K562 (cell line): ENCODE data around the gene MET. TPM values are rescaled to one million over a fixed set of nuclear protein-coding genes. Genes with fewer than 3 reads are reported as not detected.

Experiments
- ATAC-seq: fragments of 200-7000 bp; cut with Tn5 transposase; 3 replicates; pipeline ENCODE4 v1.9.1; 2020; ENCODE audit warnings: moderate library complexity
- BruUV-seq: library from RNA; stranded (reverse); fragments of 400-500 nt; replicated peaks from 2 replicates; lab custom pipeline; 2021; lab: Mats Ljungman, UMichigan
- CTCF ChIA-PET: fragments of 300-600 bp; formaldehyde crosslinking; extraction: SDS; loops from one replicate; lab custom pipeline; 2021; ENCODE audit warnings: low intra/inter-chr PET ratio; lab: Yijun Ruan, JAX
- POLR2A ChIA-PET: fragments of 300-600, 350-650 bp; sonication (Branson Sonifier 250); formaldehyde crosslinking; extraction: SDS; loops from one replicate; lab custom pipeline; 2021; ENCODE audit warnings: antibody characterized with exemption, inconsistent platforms; lab: Yijun Ruan, JAX
- DNase-seq, 4 experiments: peaks; one replicate each; pipeline versions ENCODE4 v3.0.0 to v3.0.0-alpha.2; 2011 to 2018; ENCODE audit warnings: low spot score in 3 of 4, mixed read lengths in 3 of 4; ENCODE audit errors: extremely low read depth in 1 of 4
- FAIRE-seq: peaks from 2 replicates; lab custom pipeline; 2011; peaks lifted over from hg19 to GRCh38; lab: Jason Lieb, UNC
- H2AFZ ChIP-seq: 2 replicates; pipeline ENCODE4 v1.6.0; 2011; ENCODE audit warnings: low read depth, low read length, control low read depth, inconsistent platforms
- H3K27ac ChIP-seq: fragments of 200-600 bp; 3 replicates; pipeline ENCODE4 v1.8.0; 2011; ENCODE audit warnings: low read depth, mild to moderate bottlenecking, control low read depth, inconsistent platforms, low read length, moderate library complexity, mixed read lengths; ENCODE audit errors: extremely low read depth
- H3K27me3 ChIP-seq, 2 experiments: fragments of 300-600 bp in 1 of 2; 2 replicates in 1 of 2; 3 replicates in 1 of 2; pipeline versions ENCODE4 v1.6.0 to v1.8.0; 2011; ENCODE audit warnings: inconsistent platforms in 2 of 2, low read length in 2 of 2, mild to moderate bottlenecking in 1 of 2, mixed read lengths in 1 of 2, moderate library complexity in 1 of 2; ENCODE audit not compliant: control insufficient read depth in 2 of 2, insufficient read depth in 2 of 2
- H3K36me3 ChIP-seq: fragments of 300-600 bp; 3 replicates; pipeline ENCODE4 v1.8.0; 2011; ENCODE audit warnings: mild to moderate bottlenecking, low read length, inconsistent platforms; ENCODE audit not compliant: control insufficient read depth, insufficient read depth
- H3K4me1 ChIP-seq, 2 experiments: fragments of 200-600 bp in 1 of 2; replicated peaks in 1 of 2; 2 replicates in 1 of 2; 3 replicates in 1 of 2; pipeline versions ENCODE4 v1.5.1 to v1.8.0; 2011; ENCODE audit warnings: inconsistent platforms in 2 of 2, low read length in 2 of 2, mild to moderate bottlenecking in 1 of 2, mixed read lengths in 1 of 2, moderate library complexity in 1 of 2; ENCODE audit not compliant: control insufficient read depth in 2 of 2, insufficient read depth in 2 of 2
- H3K4me2 ChIP-seq: 2 replicates; pipeline ENCODE4 v1.6.1; 2011; ENCODE audit warnings: low read length, control low read depth, inconsistent platforms, mixed read lengths; ENCODE audit not compliant: insufficient read depth
- H3K4me3 ChIP-seq: fragments of 200-600 bp; sonication (generic), shearing (Covaris generic); 2 replicates; pipeline ENCODE4 v1.5.1; 2016; ENCODE audit warnings: control low read depth, inconsistent platforms
- H3K79me2 ChIP-seq: fragments of 200-600 bp; 3 replicates; pipeline ENCODE4 v1.8.0; 2011; ENCODE audit warnings: low read length, inconsistent platforms; ENCODE audit not compliant: control insufficient read depth, insufficient read depth
- H3K9ac ChIP-seq, 2 experiments: 2 replicates each; pipeline versions ENCODE4 v1.6.0 to v1.6.1; 2011; ENCODE audit warnings: low read depth in 2 of 2, low read length in 2 of 2, control low read depth in 1 of 2, inconsistent platforms in 1 of 2, mild to moderate bottlenecking in 1 of 2, mixed read lengths in 1 of 2; ENCODE audit not compliant: insufficient read depth in 1 of 2
- H3K9me1 ChIP-seq: one replicate; pipeline ENCODE4 v1.6.0; 2011; ENCODE audit warnings: inconsistent platforms, mild to moderate bottlenecking, low read length, moderate library complexity; ENCODE audit not compliant: control insufficient read depth, insufficient read depth
- H3K9me3 ChIP-seq: replicated peaks from 2 replicates; pipeline ENCODE4 v1.5.1; 2011; ENCODE audit warnings: low read depth, low read length, inconsistent platforms; ENCODE audit not compliant: control insufficient read depth, insufficient read depth
- H4K20me1 ChIP-seq: replicated peaks from 2 replicates; pipeline ENCODE4 v1.6.1; 2011; ENCODE audit warnings: low read length, inconsistent platforms, mixed read lengths; ENCODE audit not compliant: control insufficient read depth, insufficient read depth
- CEBPG ChIP-seq, 3 experiments: fragments of 200-800 bp in 1 of 3; sonication (Bioruptor generic) in 1 of 3; sonication (generic) in 1 of 3; formaldehyde crosslinking in 1 of 3; IDR thresholded peaks in 2 of 3; conservative IDR thresholded peaks in 1 of 3; 2 replicates each; pipeline versions ENCODE4 v1.6.1 to v1.8.0; 2016 to 2022; ENCODE audit warnings: missing compliant biosample characterization in 2 of 3, missing genetic modification characterization in 2 of 3, mild to moderate bottlenecking in 1 of 3, missing genetic modification reagents in 1 of 3
- CHD7 ChIP-seq: fragments of 200-600 bp; sonication (generic); IDR thresholded peaks from one replicate; pipeline ENCODE4 v1.6.1; 2012; ENCODE audit warnings: mild to moderate bottlenecking, low read depth, low read length, inconsistent platforms
- HIVEP1 ChIP-seq: fragments of 250-450 bp; sonication (Bioruptor Pico); IDR thresholded peaks from 2 replicates; pipeline ENCODE4 v1.4.0; 2020; ENCODE audit warnings: mild to moderate bottlenecking
- KAT8 ChIP-seq: fragments of 450-650 bp; IDR thresholded peaks from 2 replicates; pipeline ENCODE4 v1.6.1; 2016; ENCODE audit warnings: low read depth, mild to moderate bottlenecking
- KHSRP ChIP-seq: fragments of 450-650 bp; IDR thresholded peaks from 2 replicates; pipeline ENCODE4 v1.6.1; 2017
- MEIS2 ChIP-seq: fragments of 450-650 bp; IDR thresholded peaks from 2 replicates; pipeline ENCODE4 v1.6.1; 2014; ENCODE audit warnings: mild to moderate bottlenecking; ENCODE audit not compliant: partially characterized antibody
- PHF8 ChIP-seq: fragments of 200-600 bp; sonication (generic); IDR thresholded peaks from 2 replicates; pipeline ENCODE4 v1.6.1; 2012; ENCODE audit warnings: mixed run types, mild to moderate bottlenecking, inconsistent platforms, low read length, moderate library complexity, borderline replicate concordance
- PML ChIP-seq: IDR thresholded peaks from 2 replicates; pipeline ENCODE4 v1.6.1; 2012; ENCODE audit warnings: low read length, inconsistent platforms
- PTBP1 ChIP-seq: fragments of 200-400 bp; formaldehyde crosslinking; IDR thresholded peaks from 2 replicates; pipeline ENCODE4 v1.6.1; 2017; ENCODE audit warnings: low read depth, low read length
- SRSF7 ChIP-seq: fragments of 200-400 bp; formaldehyde crosslinking; optimal IDR thresholded peaks from 2 replicates; pipeline ENCODE3; 2017; ENCODE audit warnings: mild to moderate bottlenecking, low read depth, low read length
- WHSC1 ChIP-seq: IDR thresholded peaks from one replicate; pipeline ENCODE4 v1.6.1; 2012; ENCODE audit warnings: low read length, control low read depth, inconsistent platforms
- ZC3H8 ChIP-seq: fragments of 450-650 bp; IDR thresholded peaks from 2 replicates; pipeline ENCODE4 v1.6.1; 2017
- WGBS: fragments of 100-300 bp; shearing (Covaris generic); methylation state at CpG from one replicate; pipeline ENCODE4 v1.1.6; 2016; ENCODE audit warnings: low coverage, mixed read lengths; ENCODE audit not compliant: insufficient coverage; ENCODE audit errors: missing lambda C conversion rate; 5-methylcytosine and 5-hydroxymethylcytosine counted together
- in situ Hi-C: fragments of 300-500 bp; cut with MboI; formaldehyde crosslinking; loops from 4 replicates; pipeline ENCODE4 v1.15.0; 2018; ENCODE audit warnings: inconsistent platforms, mixed read lengths
- intact Hi-C: fragments of 100-400 bp; cut with micrococcal nuclease; formaldehyde crosslinking; loops from 2 replicates; pipeline ENCODE4 v1.14.2; 2022
- polyA plus RNA-seq, 8 experiments: library from polyadenylated mRNA; depleted of rRNA in 4 of 8; stranded (reverse) in 5 of 8; unstranded in 3 of 8; fragments of >200 nt; fragmentation: Nextera tagmentation in 2 of 8; fragmentation: Illumina TruSeq in 1 of 8; extraction: Ambion mirVana in 2 of 8; extraction: Trizol in 1 of 8; gene quantifications; 2 replicates each; pipeline versions ENCODE4 v1.2.1 to v1.2.3, GENCODE V29; 2011 to 2014; ENCODE audit warnings: inconsistent platforms in 1 of 8, missing spikeins in 1 of 8
- total RNA-seq, 7 experiments: library from RNA; depleted of rRNA in 6 of 7; stranded (reverse); fragments of >200 nt in 6 of 7; fragmentation: Illumina TruSeq in 2 of 7; extraction: Trizol in 2 of 7; gene quantifications; 2 replicates each; pipeline versions ENCODE4 v1.2.1 to v1.2.3, GENCODE V29; 2011 to 2021; ENCODE audit warnings: low replicate concordance in 1 of 7

The MET gene
- total and polyA plus RNA-seq, 9 of the 15 experiments (the other 6 are each of a cell fraction or from before 2014, with no cell fraction given) = 0.84 to 2.4 (median 1.1) TPM

GRCh38 chr7:116801092-116801710 lies 129.2 kb downstream of the MET start:
- H3K27me3 ChIP-seq = peaks cover 8 to 20% of the 10 kb centered on the region in 2 experiments; a peak in 4 of 5 replicates
- H3K9me1 ChIP-seq = no peaks in the 10 kb centered on the region
- intact Hi-C loops (no loop called here), in situ Hi-C loops (loop anchor here (5.0 kb wide), 1 partner anchor 629 kb away; no protein-coding TSS in a partner anchor)
- H3K9ac ChIP-seq = no peak overlapping the region
- ATAC-seq = no peak
- no peak overlapping the region for H3K27ac ChIP-seq
- ChIA-PET CTCF (interaction anchor here (2.3 kb wide), 1 partner anchor 130 kb away, joined by 19 read pairs; the partner anchor contains the start of gene MET), POLR2A (interaction anchor here (0.6 to 1.2 kb wide), 3 partner anchors 197 to 888 kb away, joined by 3 read pairs; no protein-coding TSS in a partner anchor)
- no peak overlapping the region for H2AFZ ChIP-seq
- no peaks in the 10 kb centered on the region for H3K79me2 ChIP-seq
- BruUV-seq = no TSS peak
- no peaks in the 10 kb centered on the region for H3K36me3 ChIP-seq
- no peak for DNase-seq
- WGBS = 2% methylated on average over 2 of the region's 2 CpGs
- no peaks in the 10 kb centered on the region for H3K4me1 ChIP-seq
- FAIRE-seq = peak; percentile 19
- H4K20me1 ChIP-seq = no peaks in the 10 kb centered on the region
- H3K4me3 ChIP-seq = no peak overlapping the region
- no peak overlapping the region for H3K4me2 ChIP-seq
- H3K9me3 ChIP-seq = no peaks in the 10 kb centered on the region
- TF ChIP-seq MEIS2 = peak; percentile 19
- no peak for TF ChIP-seq WHSC1
- TF ChIP-seq HIVEP1 (CRISPR knock-in tag) = no peak
- no peak for TF ChIP-seq CEBPG (CRISPR knock-in tag; IDR thresholded peaks at IDR 0.05)
- TF ChIP-seq CEBPG (tag; conservative IDR thresholded peaks at IDR 0.05 in 1 of 2, IDR thresholded peaks at IDR 0.05 in 1 of 2) = peak in 1 of 2 experiments; percentile 40; a peak in 1 of 4 replicates
- no peak for TF ChIP-seq CHD7
- no peak for TF ChIP-seq PML
- TF ChIP-seq PTBP1 = no peak
- no peak for TF ChIP-seq KHSRP
- no peak for TF ChIP-seq PHF8
- no peak for TF ChIP-seq SRSF7
- TF ChIP-seq ZC3H8 = no peak
- no peak for TF ChIP-seq KAT8
